ENCODE data around the gene DDX56. TPM values are rescaled to one million over a fixed set of nuclear protein-coding genes. Genes with fewer than 3 reads are reported as not detected.
A peak's percentile ranks its signal among the peaks of the same experiment; 100 is the strongest.

Gene DDX56
- total and polyA plus RNA-seq, 2 of the 4 experiments (the other 2 are of a cell fraction) = 59.4 to 67.7 TPM

DNA sequence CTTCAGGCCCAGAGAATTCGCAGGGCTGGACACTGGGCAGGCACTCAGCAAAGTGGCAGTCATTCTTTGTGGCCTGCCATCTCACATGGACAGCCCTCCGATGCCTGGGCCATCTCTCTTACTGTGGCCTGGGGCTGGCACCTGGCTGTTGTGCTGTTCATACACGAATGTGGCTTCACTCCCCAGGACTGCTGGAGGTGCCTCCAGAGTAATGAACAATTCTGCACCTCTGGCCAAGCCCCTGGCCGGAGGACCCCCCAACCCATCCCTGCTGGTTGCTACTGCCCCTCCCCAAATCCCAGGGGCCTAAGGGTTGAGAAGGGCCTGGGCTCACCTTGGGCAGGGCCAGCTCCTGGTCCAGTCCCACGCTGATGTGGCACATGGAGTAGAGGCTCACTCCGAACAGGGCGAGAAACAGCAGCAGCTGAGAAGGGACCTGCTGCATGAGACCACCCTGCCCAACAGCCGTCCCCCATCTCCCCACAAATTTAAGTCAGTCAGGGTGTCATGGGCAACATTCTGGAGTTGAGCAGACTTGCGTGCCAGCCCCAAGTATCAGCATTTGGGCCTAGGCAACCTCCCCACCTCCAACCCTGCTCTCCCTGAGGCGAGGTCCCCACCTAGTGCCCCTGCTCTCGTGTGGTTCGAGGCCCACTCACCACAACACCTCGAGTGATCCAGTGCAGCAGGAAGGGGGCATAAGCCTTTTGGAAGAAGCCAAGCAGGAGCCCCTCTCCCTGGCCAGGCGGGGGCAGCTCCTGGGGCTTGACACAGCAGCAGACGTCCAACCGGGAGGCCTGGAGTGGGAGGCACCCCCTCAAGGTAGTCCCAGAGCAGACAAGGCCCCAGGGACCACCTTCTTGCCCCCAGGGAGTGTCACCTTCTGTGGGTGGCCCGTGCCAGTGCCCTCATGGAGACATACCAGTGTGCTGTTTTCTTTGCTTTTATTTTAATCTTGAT, 42.0 kb downstream of the DDX56 start (continued):
- no peak for TF ChIP-seq RFX5 (IDR thresholded peaks at IDR 0.05; ENCODE audit: low read depth, low read length)

- no peak overlapping the region for H2BK15ac ChIP-seq (ENCODE audit: low read depth, low read length)
These were observed 42.7 kb downstream of the DDX56 start for GRCh38 chr7:44530990-44531389.

More at GRCh38 chr7:44530990-44531389, 42.7 kb downstream of the DDX56 start:
- H3K79me1 ChIP-seq (ENCODE audit: low read depth in 1 of 2, low read length in 2 of 2) = no peaks in the 10 kb centered on the region
- H3K18ac ChIP-seq (ENCODE audit: low read depth, low read length) = no peak overlapping the region
- no peak overlapping the region for H3K4me3 ChIP-seq (ENCODE audit: insufficient read depth, low read depth, low read length)
- no peak overlapping the region for H2AK9ac ChIP-seq (replicated peaks; ENCODE audit: low read depth, low read length, poor library complexity)
- TF ChIP-seq CEBPB (IDR thresholded peaks at IDR 0.05; ENCODE audit: low read depth, low read length) = no peak
- peaks cover 16% of the 10 kb centered on the region for H3K4me1 ChIP-seq (ENCODE audit: control insufficient read depth, insufficient read depth, low read length)
- H4K5ac ChIP-seq (ENCODE audit: low read depth, low read length) = no peak overlapping the region
- H3K56ac ChIP-seq (ENCODE audit: extremely low read depth, insufficient read depth, low read length) = no peak overlapping the region
- H2BK20ac ChIP-seq (ENCODE audit: low read depth, low read length) = no peak overlapping the region
- H3K36me3 ChIP-seq (ENCODE audit: control insufficient read depth, insufficient read depth, low read length) = no peaks in the 10 kb centered on the region
- no peaks in the 10 kb centered on the region for H3K27me3 ChIP-seq (ENCODE audit: control insufficient read depth, insufficient read depth, low read length)
- no peak overlapping the region for H2BK120ac ChIP-seq (ENCODE audit: low read depth, low read length)
- ChIA-PET CTCF (no interaction called here), POLR2A (ENCODE audit: unreplicated experiment) (no interaction called here)
- no peak overlapping the region for H3K4ac ChIP-seq (ENCODE audit: low read depth, low read length)
- no peak for DNase-seq
- 55% methylated on average over 7 of the region's 10 CpGs; no CpG with 5 or more reads in 1 of the 2 experiments for WGBS, 2 experiments (ENCODE audit: extremely low coverage in 2 of 2, insufficient read length in 1 of 2)
- no peak overlapping the region for H4K91ac ChIP-seq (ENCODE audit: insufficient read depth, low read depth, low read length)
- no peak overlapping the region for H4K8ac ChIP-seq (ENCODE audit: low read depth in 2 of 2, low read length in 2 of 2)
- ATAC-seq (ENCODE audit: low read depth) = no peak
- H2AK5ac ChIP-seq (ENCODE audit: low read depth, low read length) = no peak overlapping the region; the same call in 1 of the 2 replicates
- H3K9me1 ChIP-seq (ENCODE audit: insufficient read depth, low read length) = peaks cover 16% of the 10 kb centered on the region
- H2BK5ac ChIP-seq (ENCODE audit: low read depth, low read length, poor library complexity, severe bottlenecking) = no peak overlapping the region
- in situ Hi-C loops (cut with MboI; ENCODE audit: low sequenced_read_pairs) = no loop called here
- no peaks in the 10 kb centered on the region for H4K20me1 ChIP-seq (ENCODE audit: insufficient read depth, low read length)
- H3K23ac ChIP-seq (ENCODE audit: low read depth, low read length) = no peak overlapping the region
- no peak overlapping the region for H3K4me2 ChIP-seq (ENCODE audit: low read depth, low read length)
- peak overlapping the region; percentile 41 for H2AFZ ChIP-seq (replicated peaks; ENCODE audit: low read length, poor library complexity)
- peaks cover 5% of the 10 kb centered on the region for H3K9me3 ChIP-seq (ENCODE audit: control insufficient read depth, insufficient read depth, low read length)
- dilution Hi-C loops (cut with HindIII; ENCODE audit: low sequenced_read_pairs, unreplicated experiment) = no loop called here
- no peak overlapping the region for H3K14ac ChIP-seq (replicated peaks; ENCODE audit: low read depth, low read length)
- no peak overlapping the region for H3K27ac ChIP-seq (ENCODE audit: insufficient read depth, low read length)
- intact Hi-C loops (cut with micrococcal nuclease) = no loop called here
- no TSS peak for BruUV-seq (replicated peaks)
- H3K9ac ChIP-seq (ENCODE audit: low read depth, low read length) = no peak overlapping the region
